ENCODE results near the gene DOC2A.

DNA sequence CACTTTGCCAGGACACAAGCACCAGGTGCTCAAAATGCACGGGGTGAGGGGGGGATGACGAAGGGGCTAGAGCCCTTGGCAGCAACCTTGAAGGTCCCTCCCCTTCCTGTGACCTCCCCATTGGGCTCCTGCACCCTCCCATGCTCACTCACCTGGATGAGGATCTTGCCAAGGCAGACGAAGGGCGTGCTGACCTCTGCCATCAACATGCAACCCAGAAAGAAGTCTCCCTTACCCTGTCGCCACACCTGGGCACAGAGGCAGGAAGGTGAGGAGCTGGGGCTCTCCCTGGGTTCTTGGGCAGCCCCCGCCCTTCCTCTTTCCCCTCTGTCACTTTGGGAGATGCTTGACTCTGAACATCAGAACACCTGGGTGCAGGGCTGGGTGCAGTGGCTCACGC, 14.7 kb upstream of the DOC2A start:
- no peak for TF ChIP-seq TAF1 (conservative IDR thresholded peaks at IDR 0.05)
- TF ChIP-seq CTCF (IDR thresholded peaks at IDR 0.05; ENCODE audit: low read depth, low read length, missing input control) = no peak
- TF ChIP-seq YY1 (IDR thresholded peaks at IDR 0.05) = no peak
- TF ChIP-seq, protein P1, sequence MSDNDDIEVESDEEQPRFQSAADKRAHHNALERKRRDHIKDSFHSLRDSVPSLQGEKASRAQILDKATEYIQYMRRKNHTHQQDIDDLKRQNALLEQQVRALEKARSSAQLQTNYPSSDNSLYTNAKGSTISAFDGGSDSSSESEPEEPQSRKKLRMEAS (IDR thresholded peaks at IDR 0.05) = no peak
- TF ChIP-seq GABPA (IDR thresholded peaks at IDR 0.05 in 1 of 2, conservative IDR thresholded peaks at IDR 0.05 in 1 of 2) = no peak
- no peak for TF ChIP-seq REST (IDR thresholded peaks at IDR 0.05)
- no peak for TF ChIP-seq FOXA1 (IDR thresholded peaks at IDR 0.05)
- TF ChIP-seq HNF4A (conservative IDR thresholded peaks at IDR 0.05) = no peak
- TF ChIP-seq ATF3 (IDR thresholded peaks at IDR 0.05) = no peak
- TF ChIP-seq SP1 (IDR thresholded peaks at IDR 0.05) = no peak
- TF ChIP-seq ZBTB33 (IDR thresholded peaks at IDR 0.05) = no peak
- no peak for TF ChIP-seq JUND (IDR thresholded peaks at IDR 0.05)
